AG09319 (cell line): ENCODE measurements around the gene FNDC3B.

Source experiments
- DNase-seq: peaks from one replicate; pipeline ENCODE4 v3.0.0-alpha.2; 2010; ENCODE audit warnings: low read depth; ENCODE audit errors: extremely low read depth
- TF ChIP-seq, protein P1 (sequence below): IDR thresholded peaks from 2 replicates; pipeline ENCODE4 v1.5.1; 2011; ENCODE audit warnings: low read depth, mild to moderate bottlenecking, inconsistent platforms, low read length, moderate library complexity

FNDC3B gene

DNA sequence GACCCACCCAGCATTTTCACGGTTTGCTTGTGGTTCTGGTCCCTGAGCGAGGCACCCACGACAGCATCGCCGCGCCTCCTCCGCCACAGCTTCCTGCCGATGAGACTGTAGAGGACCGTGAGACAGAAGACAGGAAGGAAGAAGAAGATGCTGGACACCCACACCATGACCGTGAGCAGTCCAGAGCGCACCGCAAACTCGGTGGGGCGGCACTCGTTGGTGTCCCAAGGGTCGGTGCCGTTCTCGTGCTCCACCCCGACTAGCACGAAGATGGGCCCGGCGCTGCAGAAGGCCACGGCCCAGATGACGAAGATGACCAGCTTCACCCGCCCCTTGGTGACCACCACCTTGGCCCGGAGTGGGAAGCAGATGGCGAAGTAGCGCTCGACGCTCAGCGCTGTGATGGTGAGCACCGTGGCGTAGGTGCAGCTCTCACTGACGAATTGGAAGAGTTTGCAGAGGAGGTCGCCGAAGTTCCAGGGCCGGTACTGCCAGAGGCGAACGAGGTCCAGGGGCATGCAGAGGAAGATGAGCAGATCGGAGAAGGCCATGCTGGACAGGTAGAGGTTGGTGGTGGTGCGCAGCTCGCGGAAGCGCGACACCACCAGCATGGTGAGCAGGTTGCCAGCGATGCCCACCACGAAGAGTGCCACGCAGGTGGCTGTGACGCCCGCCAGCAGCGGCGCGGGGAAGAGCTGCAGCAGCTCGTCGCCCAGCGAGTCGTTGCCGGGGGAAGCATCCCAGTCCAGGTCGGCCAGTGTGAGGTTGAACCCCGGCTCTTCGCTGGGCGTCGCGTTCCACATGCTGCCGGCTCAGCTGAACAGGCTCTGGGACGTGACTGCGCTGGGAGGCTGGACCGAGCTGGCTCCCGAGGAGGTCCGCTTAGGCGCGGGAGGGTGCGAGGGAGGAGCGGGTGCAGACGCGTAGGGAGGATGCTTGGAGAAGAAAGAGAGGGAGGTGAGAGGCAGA is 408.5 kb downstream of the FNDC3B start, which contains the start of gene GHSR:
Gene GHSR (minus strand): TSS at position 846 of the 969 bp plus-strand sequence. CDS start 43 bp downstream, at position 803.
- TF ChIP-seq, protein P1, sequence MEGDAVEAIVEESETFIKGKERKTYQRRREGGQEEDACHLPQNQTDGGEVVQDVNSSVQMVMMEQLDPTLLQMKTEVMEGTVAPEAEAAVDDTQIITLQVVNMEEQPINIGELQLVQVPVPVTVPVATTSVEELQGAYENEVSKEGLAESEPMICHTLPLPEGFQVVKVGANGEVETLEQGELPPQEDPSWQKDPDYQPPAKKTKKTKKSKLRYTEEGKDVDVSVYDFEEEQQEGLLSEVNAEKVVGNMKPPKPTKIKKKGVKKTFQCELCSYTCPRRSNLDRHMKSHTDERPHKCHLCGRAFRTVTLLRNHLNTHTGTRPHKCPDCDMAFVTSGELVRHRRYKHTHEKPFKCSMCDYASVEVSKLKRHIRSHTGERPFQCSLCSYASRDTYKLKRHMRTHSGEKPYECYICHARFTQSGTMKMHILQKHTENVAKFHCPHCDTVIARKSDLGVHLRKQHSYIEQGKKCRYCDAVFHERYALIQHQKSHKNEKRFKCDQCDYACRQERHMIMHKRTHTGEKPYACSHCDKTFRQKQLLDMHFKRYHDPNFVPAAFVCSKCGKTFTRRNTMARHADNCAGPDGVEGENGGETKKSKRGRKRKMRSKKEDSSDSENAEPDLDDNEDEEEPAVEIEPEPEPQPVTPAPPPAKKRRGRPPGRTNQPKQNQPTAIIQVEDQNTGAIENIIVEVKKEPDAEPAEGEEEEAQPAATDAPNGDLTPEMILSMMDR: no peak
- DNase-seq: no peak

DNA sequence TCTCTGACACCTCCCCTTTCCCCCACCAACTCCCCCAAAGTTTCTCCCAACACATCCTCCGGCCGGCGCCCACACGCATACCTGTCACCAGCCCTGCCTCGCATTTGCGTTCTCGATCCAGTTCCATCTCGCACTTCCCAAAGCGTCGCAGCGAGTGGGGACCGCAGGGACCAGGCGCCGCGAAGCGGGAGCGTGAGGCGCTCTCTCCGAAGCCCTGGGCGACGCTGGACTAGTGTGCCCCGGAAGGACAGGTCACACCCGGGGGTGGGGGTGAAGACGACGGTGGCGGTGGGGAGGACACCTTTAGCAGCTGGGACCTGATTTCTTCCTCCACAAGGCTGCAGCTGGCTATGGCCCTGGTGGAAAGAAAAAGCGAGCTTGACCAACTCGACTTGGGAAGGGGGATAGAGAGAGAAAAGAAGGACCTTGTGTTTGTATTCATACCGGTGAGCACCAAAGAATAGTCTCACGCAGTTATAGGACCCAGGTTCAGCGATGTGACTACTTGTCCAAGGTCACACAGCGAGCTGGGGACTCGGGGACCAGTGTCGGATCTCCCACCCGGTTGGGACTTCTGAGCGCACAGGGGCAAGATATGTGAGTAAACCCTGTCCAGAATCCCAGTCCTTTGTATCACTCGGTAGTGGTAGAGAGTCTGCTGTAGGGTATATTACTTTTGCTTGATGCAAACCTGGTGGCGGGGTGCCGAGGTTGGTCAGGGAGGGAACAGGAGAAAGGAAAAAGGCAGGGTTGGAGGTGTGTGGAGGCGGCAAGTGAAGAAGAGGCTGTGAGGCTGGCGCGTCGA is 409.5 kb downstream of the FNDC3B start:
- DNase-seq: no peak
- TF ChIP-seq, protein P1: no peak

DNA sequence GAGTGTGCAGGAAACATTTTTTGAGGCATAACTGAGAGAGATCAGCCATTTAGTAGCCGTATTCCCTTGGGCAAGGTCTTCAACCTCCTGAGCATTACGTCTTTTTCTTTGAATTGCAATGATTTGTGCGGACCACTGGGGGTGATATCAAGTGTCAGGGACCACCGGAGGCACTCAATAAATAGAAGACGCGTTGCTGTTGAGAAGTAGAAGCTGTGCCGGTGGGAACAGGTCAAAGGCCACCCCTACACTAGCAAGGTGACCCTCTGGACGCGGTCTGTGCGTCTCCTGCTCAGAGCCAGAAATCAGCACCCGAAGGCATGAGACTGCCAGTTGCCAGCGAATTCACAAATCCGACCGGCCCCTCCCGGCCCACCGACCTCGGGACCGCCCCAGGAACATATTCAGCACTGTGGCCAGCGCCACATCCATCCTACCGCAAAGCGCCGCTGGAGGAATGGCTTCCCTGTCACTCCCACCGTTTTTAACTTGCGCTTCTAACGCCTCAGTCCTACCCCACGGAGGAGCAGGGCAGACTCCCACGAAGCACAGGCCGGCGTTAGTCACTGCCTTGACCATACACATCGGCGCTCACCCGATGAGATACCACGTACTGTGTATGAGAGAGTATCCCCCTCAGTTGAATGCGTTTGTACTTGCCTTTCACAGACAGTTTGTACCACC is 410.2 kb downstream of the FNDC3B start:
- no peak for DNase-seq

More for the DNA sequence above, 410.2 kb downstream of the FNDC3B start:
- TF ChIP-seq, protein P1: no peak
